CD4-positive, alpha-beta T cell treated with Interleukin-15 for 1 hour (primary cell): Measurements from ENCODE around the gene RRAS2.
A peak's percentile ranks its signal among the peaks of the same experiment; 100 is the strongest.
"Not testable (repeated sequence)": the region's sequence is repeated elsewhere in the genome, so short reads cannot be mapped to it uniquely, and the experiment has no call there.

Source experiments
- DNase-seq: peaks from one replicate; pipeline ENCODE4 v3.0.0-alpha.2; 2020

RRAS2 gene

GRCh38 chr11:14358729-14359439 is at the start of gene RRAS2:
RRAS2 (minus strand) TSS chr11:14359183; CDS start chr11:14358870, 313 bp downstream.
- peak; percentile 80 for DNase-seq

GRCh38 chr11:14408612-14409011 is 49.6 kb upstream of the RRAS2 start:
- DNase-seq = no peak

- DNase-seq = not testable (repeated sequence)
These were observed 47.1 kb upstream of the RRAS2 start for GRCh38 chr11:14406116-14406515.

- not testable (repeated sequence) for DNase-seq
These were observed 44.5 kb upstream of the RRAS2 start for GRCh38 chr11:14403528-14403927.

- no peak for DNase-seq
These were observed 40.1 kb upstream of the RRAS2 start for GRCh38 chr11:14399087-14399486.

GRCh38 chr11:14396273-14396672 is 37.3 kb upstream of the RRAS2 start:
- no peak for DNase-seq

GRCh38 chr11:14393889-14394288 is 34.9 kb upstream of the RRAS2 start:
- no peak for DNase-seq

- DNase-seq = no peak
These were observed 34.1 kb upstream of the RRAS2 start for GRCh38 chr11:14393129-14393528.

GRCh38 chr11:14390669-14391068 is 31.7 kb upstream of the RRAS2 start:
- DNase-seq = no peak

GRCh38 chr11:14388352-14388751 is 29.4 kb upstream of the RRAS2 start:
- no peak for DNase-seq

GRCh38 chr11:14386895-14387480 is 28.0 kb upstream of the RRAS2 start:
- DNase-seq = no peak

- DNase-seq = no peak
These were observed 27.1 kb upstream of the RRAS2 start for GRCh38 chr11:14386081-14386480.

GRCh38 chr11:14384338-14384737 is 25.4 kb upstream of the RRAS2 start:
- DNase-seq = no peak

- DNase-seq = no peak
These were observed 23.0 kb upstream of the RRAS2 start for GRCh38 chr11:14381968-14382367.

GRCh38 chr11:14380947-14381561 is 22.1 kb upstream of the RRAS2 start:
- DNase-seq = peak; percentile 58

- no peak for DNase-seq
These were observed 21.3 kb upstream of the RRAS2 start for GRCh38 chr11:14380125-14380936.

- DNase-seq = no peak
These were observed 19.2 kb upstream of the RRAS2 start for GRCh38 chr11:14378171-14378570.

- no peak for DNase-seq
These were observed 17.9 kb upstream of the RRAS2 start for GRCh38 chr11:14376920-14377319.

GRCh38 chr11:14374922-14375830 is 16.2 kb upstream of the RRAS2 start:
- DNase-seq = no peak

GRCh38 chr11:14373941-14374646 is 15.1 kb upstream of the RRAS2 start:
- no peak for DNase-seq

GRCh38 chr11:14372011-14372410 is 13.0 kb upstream of the RRAS2 start:
- no peak for DNase-seq

GRCh38 chr11:14371249-14371648 is 12.3 kb upstream of the RRAS2 start:
- DNase-seq = no peak
